NCI-H2029 (cell line): ENCODE results near the gene SPDYE2.
"Not testable (repeated sequence)": the region's sequence is repeated elsewhere in the genome, so short reads cannot be mapped to it uniquely, and the experiment has no call there.

Experiments
- DNase-seq: peaks from one replicate; lab custom pipeline; 2025; lab: John Stamatoyannopoulos, UW

Gene SPDYE2

GRCh38 chr7:102550808-102551422 lies at the start of gene SPDYE2:
Gene SPDYE2 (plus strand): TSS chr7:102551226. CDS start chr7:102553256, 2,030 bp downstream.
- DNase-seq, result not testable (repeated sequence)

GRCh38 chr7:102503141-102503540 lies 47.9 kb upstream of the SPDYE2 start:
- not testable (repeated sequence) for DNase-seq

GRCh38 chr7:102505298-102506185 lies 45.5 kb upstream of the SPDYE2 start:
- DNase-seq, result not testable (repeated sequence)

DNA sequence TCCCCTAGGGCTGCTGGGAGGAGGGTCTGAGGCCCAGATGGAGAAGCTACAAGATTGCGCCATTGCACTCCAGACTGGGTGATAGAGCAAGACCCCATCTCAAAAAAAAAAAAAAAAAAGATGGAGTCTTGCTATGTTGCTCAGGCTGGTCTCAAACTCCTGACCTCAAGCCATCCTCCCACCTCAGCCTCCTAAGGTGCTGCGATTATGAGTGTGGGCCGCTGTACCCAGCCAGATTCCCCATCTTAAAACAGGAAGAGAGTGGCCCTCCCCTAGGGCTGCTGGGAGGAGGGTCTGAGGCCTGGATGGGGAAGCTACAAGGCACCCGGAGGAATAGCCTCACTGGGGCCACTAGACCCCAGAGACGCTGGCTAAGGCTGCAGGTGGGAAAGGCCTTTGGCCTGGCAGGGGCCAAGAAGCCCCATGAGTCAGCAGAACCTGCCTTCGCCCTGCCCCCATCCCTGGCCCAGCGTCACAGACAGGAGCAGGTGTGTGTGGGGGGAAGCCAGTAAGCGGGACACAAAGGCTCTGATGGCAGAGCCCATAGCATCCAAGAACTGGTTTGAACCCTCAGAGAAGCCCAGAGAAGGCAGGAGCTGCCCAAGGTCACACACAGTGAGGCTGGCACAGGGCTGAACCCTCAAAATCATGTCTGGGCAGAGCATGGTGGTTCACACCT lies 43.5 kb upstream of the SPDYE2 start:
- DNase-seq, result not testable (repeated sequence)

DNA sequence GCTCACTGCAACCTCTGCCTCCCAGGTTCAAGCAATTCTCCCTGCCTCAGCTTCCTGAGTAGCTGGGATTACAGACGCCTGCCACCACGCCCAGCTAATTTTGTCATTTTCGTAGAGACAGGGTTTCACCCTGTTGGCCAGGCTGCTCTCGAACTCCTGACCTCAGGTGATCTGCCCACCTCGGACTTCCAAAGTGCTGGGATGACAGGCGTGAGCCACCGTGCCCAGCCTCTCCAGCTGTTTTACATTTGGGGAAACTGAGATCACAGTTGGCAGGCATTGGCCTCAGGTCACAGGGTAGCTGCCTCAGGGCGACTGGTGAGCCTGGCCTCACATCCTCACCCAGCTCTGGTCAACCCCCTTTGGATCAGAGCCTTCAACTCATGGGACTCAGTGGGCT lies 40.5 kb upstream of the SPDYE2 start:
- not testable (repeated sequence) for DNase-seq

DNA sequence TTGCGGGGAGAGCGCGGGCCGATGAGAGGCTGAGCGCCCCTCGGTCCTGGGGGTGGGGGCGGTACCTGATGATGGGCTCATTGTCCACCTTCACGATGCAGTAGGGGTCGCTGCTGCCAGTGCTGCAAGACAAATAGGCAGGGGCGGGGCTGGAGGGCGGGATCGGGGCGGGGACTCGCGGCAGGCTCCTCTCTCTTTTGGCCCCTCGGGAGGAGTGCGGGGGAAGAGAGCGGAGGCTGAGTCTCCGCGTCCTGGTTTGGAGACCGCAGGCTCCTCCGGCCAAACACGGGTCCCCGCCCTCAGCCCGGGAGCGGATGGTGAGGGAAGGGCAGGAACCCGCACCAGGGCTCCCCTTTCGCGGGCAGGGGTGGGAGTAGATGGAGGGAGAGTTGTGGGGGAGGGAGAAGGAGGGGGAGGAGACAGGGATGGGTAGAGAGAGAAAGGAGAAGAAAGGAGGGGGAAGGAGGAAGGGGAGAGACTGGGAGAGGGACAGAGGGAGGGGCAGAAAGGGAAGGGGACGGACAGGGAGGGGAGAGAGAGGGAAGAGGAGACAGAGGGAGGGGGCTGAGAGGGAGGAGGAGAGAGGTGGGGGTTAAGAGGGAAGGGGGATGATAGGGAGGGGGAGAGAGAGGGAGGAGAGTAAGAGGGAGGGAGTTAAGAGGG lies 39.0 kb upstream of the SPDYE2 start:
- not testable (repeated sequence) for DNase-seq

GRCh38 chr7:102512642-102513221 lies 38.3 kb upstream of the SPDYE2 start:
- not testable (repeated sequence) for DNase-seq

- DNase-seq, result not testable (repeated sequence)
Observed at GRCh38 chr7:102514881-102515721, 35.9 kb upstream of the SPDYE2 start.

DNA sequence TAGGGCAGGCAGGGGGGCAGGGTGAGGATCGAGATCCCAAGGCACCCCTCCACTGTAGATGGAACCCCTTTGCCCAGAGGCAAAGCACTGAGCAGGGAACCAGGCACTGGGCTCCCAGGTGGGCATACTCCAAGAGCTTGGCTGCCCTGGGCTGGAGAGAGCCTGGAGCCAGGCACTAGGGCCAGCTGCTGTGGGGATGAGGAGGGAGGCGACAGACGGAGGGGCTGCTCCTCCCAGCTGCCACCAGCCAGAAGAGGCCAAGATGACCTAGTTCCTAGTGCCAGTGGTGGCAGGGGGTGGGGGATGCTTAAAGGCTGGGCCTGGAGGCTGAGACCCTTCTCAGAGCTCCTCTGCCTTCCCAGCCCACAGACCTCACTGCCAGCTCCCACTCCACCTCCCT lies 35.1 kb upstream of the SPDYE2 start:
- DNase-seq, result not testable (repeated sequence)

DNA sequence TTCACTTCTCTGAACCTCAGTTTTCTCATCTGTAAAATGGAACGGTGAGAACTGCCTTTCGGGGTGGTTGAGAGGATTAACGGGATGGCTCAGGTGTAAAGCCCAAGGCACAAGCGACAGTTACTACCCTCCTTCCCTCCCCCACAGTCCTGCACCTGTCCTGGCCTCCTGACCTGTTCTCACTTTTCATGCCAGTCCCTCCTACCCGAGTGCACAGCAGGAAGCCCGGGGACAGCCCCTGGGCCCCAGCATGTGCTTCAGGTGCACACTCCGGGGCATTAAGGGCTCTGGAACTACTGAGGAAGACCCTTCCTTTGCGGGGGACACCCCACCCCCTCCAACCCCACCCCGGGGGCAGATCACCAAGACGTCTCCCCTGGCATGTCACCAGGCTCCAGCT lies 34.1 kb upstream of the SPDYE2 start:
- not testable (repeated sequence) for DNase-seq

DNA sequence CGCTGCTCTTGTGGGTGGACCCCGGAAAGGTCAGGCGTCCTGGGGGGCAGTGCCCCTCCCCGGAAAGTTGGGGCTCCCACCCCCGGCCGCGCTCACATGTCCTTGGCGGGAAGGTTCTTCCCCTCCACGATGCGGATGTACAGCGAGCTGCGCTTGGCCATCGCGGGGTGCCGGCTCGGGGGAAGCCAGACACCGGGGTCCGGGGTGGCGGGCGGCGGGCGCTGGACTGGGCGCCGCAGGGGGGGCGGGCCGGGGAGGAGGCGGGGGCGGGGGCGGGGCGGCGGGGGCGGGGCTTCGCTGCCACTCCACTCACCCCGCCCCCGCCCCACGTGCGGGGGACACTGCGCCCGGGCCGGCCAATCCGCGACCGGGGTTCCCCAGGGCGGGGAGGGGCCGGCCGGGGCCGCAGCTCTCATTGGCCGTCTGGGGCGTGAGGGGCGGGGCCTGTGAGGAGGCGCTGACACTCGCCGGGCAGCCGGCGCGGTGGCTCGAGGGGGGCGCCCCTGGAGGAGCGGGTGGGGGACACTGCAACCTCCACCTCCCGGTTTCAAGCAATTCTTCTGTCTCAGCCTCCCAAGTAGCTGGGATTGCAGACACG lies 33.4 kb upstream of the SPDYE2 start, which contains the start of gene RASA4B:
Gene RASA4B, minus strand, starts transcription at position 228 of the 598 bp plus-strand sequence. Its CDS starts 67 bp downstream, at position 161.
- DNase-seq, result not testable (repeated sequence)

DNA sequence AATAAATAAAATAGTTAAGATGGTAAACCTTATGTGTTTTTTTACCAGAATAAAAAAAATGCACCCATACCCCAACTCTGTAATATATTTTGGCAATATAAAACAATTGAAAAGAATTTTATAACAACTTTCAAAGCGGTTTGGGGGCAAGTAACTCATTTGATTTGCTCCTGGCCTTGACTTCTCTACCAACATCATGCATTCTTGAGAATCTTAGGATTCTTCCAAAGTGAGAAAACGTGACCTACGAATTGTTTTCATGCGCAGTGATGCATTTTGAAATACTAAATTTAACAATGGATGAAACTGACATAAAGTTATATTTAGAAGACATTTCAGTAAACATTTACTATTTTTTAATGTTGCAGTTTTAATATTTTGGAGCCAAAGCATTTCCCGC lies 30.2 kb upstream of the SPDYE2 start:
- DNase-seq, result not testable (repeated sequence)

DNA sequence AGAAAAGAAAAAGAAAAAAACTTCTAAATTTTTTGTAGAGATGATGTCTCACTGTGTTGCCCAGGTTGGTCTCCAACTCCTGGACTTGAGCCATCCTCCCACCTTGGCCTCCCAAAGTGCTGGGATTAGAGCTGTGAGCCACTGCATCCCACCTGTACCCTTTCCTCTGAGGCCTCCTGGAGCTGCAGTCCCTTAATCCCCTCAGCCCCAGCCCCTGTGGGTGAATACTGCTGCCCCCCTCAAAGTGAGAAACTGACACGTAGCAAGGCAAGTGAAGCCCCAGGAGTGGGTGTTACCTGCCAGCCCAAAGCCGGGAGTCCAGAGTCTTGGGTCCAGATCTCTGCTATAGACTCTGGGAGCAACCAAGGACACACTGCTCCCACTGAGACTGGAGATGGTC lies 26.2 kb upstream of the SPDYE2 start:
- DNase-seq, result not testable (repeated sequence)

- DNase-seq, result not testable (repeated sequence)
Observed at GRCh38 chr7:102527182-102527581, 23.8 kb upstream of the SPDYE2 start.

DNA sequence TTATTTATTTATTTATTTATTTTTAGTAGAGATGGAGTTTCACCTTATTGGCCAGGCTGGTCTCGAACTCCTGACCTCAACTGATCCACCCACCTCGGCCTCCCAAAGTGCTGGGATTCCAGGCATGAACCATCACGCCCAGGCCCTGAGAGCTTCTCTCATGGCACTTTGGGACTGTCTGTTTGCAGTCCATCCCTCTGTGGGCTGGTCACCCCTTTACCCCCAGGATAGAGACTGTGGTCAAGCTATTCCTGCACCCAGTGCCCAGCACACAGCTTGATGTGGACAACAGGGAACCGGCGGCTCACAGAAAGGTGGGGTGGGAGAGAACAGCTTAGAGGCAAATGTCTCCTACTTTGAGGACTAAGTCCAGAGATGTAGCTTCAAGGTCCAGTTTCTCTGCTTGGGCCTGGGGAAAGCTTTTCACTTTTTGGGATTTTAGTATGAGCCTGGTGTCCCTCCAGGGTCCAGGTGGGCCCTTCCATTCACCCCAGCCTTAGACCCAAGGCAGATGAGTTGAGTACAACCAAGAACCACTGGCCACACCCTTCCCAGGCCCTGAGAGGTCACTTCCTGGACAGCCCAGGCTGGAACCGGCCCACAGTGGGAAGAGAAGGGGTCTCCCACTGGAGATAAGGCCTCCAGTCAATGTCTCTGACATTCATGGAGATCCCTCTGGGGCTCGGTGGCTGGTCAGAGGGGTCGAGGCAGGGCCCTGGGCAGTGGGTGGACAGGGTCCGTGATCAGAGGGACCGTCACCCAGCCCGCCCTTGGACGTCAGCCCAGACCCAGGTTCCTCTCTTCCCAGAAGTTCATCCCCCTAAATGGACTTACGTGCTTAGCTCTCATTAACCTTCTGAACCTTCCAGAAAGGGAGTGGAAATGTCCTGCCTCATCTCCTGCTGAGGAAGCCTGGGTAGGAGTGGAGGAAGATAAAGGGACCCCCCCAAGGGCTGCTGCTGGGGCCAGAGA lies 22.9 kb upstream of the SPDYE2 start:
- DNase-seq, result not testable (repeated sequence)

- DNase-seq, result not testable (repeated sequence)
Observed at GRCh38 chr7:102531583-102531982, 19.4 kb upstream of the SPDYE2 start.

- not testable (repeated sequence) for DNase-seq
Observed at GRCh38 chr7:102532127-102532526, 18.9 kb upstream of the SPDYE2 start.

DNA sequence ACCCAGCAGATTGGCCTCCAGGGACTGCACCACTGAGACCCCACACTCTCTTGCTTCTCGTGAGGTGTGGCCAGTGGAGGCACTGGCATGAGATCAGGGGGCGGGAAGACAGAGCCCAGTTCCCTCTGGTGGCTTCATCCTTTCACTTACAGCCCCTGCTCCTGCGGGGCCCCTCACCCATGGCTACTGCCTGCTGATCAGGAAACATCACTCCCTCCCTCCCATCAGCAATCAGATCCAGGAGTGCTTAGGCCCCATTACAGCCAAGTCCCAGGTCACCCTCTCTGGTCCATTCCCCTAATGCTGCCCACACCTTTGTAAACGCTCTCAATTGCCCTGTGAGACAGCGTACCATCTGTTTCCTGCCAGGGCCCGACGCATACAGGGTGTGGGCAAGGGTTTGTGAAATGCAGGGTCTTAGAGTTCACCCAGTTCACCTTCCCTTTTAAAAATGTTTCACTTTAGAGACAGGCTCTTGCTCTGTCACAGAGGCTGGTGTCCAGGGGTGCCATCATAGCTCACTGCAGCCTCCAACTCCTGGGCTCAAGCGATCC lies 15.9 kb upstream of the SPDYE2 start:
- DNase-seq, result not testable (repeated sequence)
